DMS114 treated with DMSO at 0.1 percent for 48 hours (cell line): ENCODE measurements around the gene CFAP251.

Experiments used
- DNase-seq: peaks from one replicate; lab custom pipeline; 2025; ENCODE audit not compliant: unreplicated experiment; lab: John Stamatoyannopoulos, UW

Gene CFAP251

DNA sequence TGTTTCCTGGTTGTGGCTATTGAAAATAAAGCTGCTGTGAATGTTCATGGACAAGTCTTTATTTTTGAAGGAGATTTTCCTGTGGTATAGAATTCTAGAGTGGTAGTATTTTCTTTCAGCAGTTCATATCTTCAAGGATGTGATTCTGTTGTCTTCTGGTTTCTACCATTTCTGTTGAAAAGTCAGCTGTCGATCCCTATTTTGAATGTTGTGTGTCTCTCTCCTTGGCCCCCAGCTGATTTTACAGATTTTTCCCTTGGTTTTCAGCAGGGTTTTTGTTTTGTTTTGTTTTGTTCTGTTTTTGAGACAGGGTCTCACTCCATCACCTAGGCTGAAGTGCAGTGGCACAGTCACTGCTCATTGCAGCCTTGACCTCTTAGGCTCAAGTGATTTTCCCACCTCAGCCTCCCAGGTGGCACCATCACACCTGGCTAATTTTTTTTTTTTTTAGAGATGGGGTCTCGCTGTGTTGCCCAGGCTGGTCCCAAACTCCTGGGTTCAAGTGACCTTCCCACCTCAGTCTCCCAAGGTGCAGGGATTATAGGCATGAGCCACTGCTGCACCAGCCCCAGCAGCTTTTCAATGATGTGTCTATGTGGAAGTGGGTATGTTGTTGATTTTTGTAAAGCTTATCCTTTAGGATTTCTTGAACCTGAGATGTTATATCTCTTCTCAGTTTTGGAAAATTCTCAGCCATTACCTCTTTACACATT, 28.1 kb downstream of the CFAP251 start:
- DNase-seq: no peak

DNA sequence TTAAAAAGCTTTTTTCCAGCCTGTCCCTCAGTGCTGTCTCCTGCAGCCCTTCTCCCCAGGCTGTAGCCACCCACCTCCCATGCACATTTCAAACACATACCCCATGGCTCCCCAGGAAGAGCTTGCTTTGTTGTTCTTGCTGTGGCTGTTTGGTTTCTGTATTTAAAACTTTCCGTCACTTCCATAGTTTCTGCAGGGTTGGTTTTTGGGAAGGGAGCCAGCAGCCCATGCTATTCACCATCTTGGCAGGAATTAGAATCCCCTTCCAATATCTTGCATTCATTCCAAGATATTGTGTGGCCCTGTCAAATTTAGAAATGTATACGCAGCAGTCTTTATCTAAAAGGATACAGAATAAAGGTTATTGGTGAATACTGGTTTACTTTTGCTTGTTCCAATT, 29.6 kb downstream of the CFAP251 start:
- no peak for DNase-seq

- DNase-seq: no peak
These were observed 31.4 kb downstream of the CFAP251 start for GRCh38 chr12:121949648-121950397.

- DNase-seq: no peak
These were observed 34.8 kb downstream of the CFAP251 start for GRCh38 chr12:121953117-121953692.

DNA sequence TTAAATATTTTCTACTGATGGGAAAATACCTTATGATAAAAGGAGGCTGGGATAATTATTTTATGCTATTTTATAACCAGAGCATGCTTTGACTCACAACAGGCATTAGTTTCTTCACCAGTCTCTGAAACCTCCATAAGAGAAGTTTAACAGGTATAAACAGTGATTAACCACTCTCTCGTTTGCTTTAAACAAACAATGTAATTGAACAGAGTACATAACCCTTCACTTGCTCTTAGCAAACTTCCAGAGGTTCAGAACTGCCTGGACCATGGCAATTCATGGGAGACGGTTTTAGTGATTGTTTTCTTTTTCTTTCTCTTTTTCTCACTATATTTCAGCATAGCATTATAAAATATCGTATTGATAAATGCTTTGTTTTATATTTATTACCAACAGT, 35.3 kb downstream of the CFAP251 start:
- DNase-seq: no peak

DNA sequence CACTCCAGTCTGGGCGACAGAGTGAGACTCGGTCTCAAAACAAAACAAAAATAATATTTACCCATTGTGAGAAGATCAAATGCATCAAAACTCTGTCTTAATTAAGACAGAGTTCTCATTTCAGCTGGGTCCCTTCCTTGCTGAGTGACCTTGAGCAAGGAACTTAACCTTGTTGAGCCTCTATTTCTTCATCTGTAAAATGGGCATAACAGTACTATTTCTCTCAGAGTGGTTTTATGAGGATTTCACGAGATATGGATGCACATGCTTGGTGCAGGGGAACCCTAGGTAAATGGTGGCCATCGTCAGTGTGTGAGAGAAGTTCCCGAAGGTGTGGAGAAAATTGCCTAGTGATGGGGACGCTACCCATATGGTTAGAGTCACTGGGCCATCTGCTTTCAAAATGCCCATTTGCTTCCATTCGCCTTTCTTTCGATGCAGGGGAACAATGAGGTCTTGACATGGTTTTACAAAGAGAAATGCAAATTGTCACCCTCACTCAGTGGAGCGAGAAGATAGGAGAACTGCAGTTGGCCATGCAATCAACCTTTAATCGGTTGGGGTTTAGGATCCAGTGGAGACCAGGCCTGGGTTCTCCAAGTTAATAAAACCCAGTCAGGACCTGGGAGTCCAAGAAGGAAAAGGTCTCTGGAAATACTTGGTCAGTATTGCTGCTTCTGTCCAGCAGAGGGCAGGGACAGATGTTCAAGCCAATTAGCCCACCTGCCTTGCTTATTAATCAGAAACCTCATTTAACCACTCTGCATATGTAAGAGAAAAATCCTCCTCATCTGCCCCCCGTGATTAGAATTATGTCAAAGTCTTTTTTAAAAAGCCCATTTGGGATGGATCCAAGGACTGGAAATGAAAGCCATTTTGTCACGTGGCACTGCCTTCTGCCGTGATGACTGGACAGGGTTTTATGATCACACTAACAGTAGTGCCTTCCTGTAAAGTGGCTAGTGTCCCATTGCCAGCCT, 37.2 kb downstream of the CFAP251 start:
- no peak for DNase-seq

DNA sequence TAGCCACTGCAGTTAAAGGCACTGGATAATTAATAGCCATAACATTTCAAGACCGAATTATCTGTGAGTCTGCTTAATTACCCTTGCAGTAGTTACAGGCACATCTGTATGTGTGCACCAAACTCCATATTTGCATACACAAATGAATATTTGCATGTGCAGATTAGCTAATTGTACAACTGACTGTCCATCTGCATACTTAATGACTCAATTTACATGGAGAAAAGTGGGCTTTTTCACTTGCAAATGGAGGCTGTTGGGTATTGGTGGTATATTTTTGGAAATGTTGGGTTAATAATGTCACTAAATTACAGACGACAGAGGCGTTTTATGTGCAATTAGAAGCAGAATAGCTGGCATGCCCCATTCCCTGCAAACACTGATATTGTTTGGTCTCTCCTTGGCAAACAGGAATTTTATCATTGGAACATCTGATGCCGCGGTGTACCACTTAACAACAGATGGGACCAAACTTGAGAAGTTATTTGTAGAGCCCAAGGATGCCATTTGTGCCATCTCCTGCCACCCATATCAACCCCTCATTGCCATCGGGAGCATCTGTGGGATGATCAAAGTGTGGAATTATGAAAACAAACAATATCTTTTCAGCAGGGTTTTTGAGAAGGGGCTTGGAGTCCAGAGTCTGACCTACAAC, 39.6 kb downstream of the CFAP251 start:
- DNase-seq: no peak

DNA sequence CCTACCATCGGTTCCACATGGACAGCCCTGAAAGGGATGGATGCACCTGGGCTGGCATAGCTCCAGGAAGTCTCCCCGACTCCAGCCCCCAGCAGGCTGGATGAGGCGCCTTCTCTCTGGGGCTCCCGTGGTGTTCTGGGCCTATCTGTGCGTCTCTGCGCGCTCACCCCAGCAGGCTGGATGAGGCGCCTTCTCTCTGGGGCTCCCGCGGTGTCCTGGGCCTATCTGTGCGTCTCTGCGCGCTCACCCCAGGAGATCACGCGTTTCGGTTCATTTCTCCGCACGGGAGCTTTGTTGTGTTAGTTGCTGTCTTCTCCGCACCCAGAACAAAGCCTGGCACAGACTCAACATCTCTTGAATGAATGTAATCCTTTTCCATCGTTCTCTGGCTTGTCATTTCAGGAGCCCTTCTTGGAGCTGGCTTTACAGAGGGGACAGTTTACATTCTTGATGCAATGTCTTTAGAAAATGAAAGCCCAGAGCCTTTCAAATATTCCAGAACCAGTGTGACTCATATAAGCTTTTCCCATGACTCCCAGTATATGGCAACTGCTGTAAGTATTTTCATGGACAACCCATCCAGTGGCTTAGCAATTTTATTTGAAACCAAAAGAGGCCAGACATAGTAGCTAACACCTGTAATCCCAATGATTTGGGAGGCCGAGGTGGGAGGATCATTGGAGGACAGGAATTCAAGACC, 40.3 kb downstream of the CFAP251 start:
- DNase-seq: no peak

DNA sequence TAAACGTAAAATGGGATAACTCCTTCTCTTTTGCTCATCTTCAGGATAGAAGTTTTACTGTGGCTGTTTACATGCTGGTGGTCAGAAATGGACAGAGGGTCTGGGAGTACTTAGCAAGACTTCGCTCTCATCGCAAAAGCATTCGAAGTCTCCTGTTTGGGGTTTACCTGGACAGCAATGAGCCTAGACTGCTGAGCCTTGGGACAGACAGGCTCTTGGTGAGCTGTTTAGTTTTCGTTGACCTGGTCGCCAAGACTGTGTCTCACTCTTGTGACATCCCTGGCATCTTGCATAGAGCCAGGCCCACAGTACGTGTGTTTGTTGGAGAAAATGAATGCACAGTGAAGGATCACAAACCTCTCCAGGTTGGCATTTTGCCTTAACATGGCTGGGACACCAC, 42.1 kb downstream of the CFAP251 start:
- DNase-seq: no peak

DNA sequence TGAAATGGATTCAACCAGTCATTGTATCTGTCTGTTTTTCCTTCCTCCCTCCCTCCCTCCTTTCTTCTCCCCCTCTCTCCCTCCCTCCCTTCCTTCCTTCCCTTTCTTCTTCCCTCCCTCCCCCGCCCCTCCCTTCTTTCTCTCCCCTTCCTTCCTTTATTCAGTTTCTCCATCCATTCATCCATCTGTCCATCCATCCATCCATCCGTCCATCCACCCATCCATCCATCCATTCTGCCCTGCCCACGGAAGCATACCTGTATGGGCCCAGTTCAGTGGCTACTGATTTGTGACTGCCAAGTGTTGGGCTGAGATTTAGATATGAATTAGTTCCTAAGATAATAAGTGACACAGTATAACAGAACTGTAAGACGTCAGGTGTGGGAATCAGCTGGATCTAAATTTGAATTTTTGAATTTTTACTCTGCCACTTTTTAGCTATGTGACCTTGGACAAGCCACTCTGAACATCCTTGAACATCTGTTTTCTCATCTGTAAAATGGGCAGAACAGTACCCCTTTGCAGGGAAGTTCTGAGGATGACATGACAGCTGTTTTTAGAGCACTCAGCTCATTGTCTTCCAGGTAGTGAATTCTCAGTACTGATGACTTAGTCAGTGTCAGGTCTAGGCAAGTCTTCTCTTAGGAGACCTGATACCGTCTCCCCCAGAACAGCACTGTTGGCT, 42.9 kb downstream of the CFAP251 start:
- no peak for DNase-seq

DNA sequence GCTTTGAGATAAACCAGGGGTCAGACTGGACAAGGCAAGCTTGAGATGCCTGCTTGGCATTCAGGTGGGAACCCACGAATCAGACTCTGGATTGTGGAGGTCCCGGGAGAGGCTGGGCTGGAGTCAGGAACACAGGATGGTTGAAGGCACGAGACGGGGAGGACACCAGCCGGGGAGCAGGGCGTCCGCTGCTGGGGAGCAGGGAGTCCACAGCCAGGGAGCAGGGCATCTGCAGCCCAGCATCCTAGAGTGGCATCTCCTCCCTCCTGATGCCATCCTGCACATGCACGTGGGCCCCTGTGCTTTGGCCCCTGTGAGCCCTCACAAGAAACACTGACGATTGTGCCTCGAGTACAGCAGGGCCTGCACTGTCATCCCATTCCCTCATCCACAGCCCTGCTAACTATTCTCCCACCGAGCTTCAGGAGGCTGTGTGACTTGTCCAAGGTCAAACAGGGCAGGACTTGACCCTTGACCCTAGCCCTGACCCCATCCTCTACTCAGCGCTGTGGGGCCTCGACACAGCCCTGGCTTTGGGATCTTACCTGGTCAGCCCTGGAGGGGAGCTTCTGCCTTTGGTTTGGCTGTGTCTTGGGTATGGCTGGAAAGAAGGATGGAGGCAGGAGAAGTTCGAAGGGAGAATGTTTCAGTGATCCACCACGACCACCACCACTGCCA, 45.1 kb downstream of the CFAP251 start:
- no peak for DNase-seq

GRCh38 chr12:121964813-121965643, 46.6 kb downstream of the CFAP251 start:
- no peak for DNase-seq

- no peak for DNase-seq
These were observed 48.6 kb downstream of the CFAP251 start for GRCh38 chr12:121966959-121967358.

DNA sequence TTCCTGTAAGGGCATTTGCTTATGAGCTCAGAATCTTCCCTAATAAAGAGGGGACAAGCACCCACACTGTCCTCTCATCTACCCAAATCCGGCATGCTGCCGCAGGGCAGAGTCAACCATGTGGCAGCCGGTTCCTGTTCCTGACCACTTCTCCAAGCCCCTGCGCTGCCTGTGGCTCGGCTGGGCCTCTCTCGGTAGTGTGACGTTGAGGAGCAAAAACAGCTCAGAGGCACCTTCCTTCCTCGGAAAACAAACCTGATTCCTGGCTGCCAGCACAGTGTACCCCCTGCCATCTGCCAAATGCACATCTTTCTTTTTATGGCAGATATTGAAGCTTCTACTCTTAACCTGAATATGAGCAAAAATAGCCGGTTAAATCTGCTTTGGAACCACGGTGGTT, 50.5 kb downstream of the CFAP251 start:
- DNase-seq: no peak

DNA sequence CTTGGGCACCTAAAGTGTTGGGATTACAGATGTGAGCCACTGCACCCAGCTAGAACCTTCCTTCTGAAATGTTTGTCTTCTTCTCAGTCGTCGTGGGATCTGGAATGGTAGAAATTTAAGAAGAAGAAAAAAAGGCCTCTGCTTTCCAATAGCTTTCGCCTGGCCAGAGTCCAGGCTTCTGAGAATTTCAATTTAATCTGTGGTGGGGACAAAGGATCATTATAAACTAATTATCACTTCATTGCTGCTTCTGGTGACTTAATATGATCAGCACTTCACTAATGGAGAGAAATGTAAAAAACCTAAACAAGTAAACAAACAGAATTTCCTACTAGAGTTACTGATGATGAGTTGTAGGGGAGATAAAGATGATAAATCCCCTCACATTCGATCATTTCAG, 51.3 kb downstream of the CFAP251 start:
- no peak for DNase-seq

GRCh38 chr12:121970581-121971300, 52.3 kb downstream of the CFAP251 start:
- DNase-seq: no peak
